Large intestine (tissue), 3 donors: ENCODE data around the gene HSCB. TPM values are rescaled to one million over a fixed set of nuclear protein-coding genes. Genes with fewer than 3 reads are reported as not detected.
"Not testable (repeated sequence)": the region's sequence is repeated elsewhere in the genome, so short reads cannot be mapped to it uniquely, and the experiment has no call there.

ENCODE experiments used
- DNase-seq, 2 donors: peaks; one replicate each; pipeline versions ENCODE4 v3.0.0 to v3.0.0-alpha.2; 2013
- H3K27ac ChIP-seq: one replicate; pipeline ENCODE4 v1.5.1; 2013; ENCODE audit warnings: low read length
- H3K27me3 ChIP-seq: 2 replicates; pipeline ENCODE4 v1.6.1; 2013; ENCODE audit warnings: low read length; ENCODE audit not compliant: control insufficient read depth, insufficient read depth
- H3K36me3 ChIP-seq: 2 replicates; pipeline ENCODE4 v1.6.1; 2013; ENCODE audit warnings: low read length; ENCODE audit not compliant: control insufficient read depth, insufficient read depth
- H3K4me1 ChIP-seq: one replicate; pipeline ENCODE4 v1.6.1; 2013; ENCODE audit warnings: low read length; ENCODE audit not compliant: control insufficient read depth, insufficient read depth
- H3K4me3 ChIP-seq: one replicate; pipeline ENCODE4 v1.5.1; 2013; ENCODE audit warnings: low read length
- H3K9me3 ChIP-seq: one replicate; pipeline ENCODE4 v1.6.1; 2013; ENCODE audit warnings: mild to moderate bottlenecking, low read depth, low read length, moderate library complexity; ENCODE audit not compliant: control insufficient read depth
- WGBS: methylation state at CpG from one replicate; pipeline ENCODE4 v1.1.5; 2013; ENCODE audit warnings: low lambda C conversion rate; ENCODE audit not compliant: insufficient coverage; 5-methylcytosine and 5-hydroxymethylcytosine counted together
- polyA plus RNA-seq: library from polyadenylated mRNA; unstranded; fragments of 120-200 nt; gene quantifications from one replicate; pipeline ENCODE4 v1.2.1, GENCODE V29; 2013

HSCB gene
- polyA plus RNA-seq, 1 donor = 21.7 TPM

DNA sequence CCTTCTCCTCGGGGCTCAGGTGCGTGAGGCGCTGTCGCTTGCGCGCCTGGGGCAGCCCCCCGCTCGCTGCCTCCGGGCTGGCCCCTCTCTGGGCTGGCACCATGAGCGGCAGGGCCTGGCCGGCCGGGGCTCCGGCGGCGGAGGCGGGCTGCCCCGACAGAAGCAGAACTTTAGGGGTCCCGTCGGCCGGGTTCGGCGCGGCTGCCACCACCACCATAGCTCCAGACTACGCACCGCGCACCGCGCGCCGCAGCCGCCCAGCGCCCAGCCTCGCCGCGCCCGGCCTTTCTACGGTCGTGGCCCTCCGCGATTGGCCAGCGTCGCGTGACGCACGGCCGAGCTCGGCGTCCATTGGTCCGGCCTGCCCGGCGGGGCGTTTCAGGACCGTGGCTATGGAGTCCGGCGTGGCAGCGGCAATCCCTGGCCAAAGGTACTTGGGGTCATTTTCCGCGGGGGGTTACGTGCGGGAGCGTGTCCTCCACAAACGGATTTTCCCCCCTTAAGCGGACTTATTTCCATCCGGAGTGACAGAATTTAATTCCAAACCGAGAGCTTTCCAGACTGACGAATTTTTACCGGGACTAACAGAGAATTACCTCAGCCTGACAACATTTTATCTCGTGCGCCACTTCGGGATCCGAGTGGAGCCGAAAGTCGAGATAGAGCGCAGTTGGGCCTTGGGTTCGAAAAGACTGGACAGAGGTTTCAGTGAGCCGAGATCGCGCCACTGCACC, 58.6 kb downstream of the HSCB start, which contains the start of gene XBP1:
TSS of gene XBP1 (minus strand) at position 262 of the 734 bp plus-strand sequence.
- H3K36me3 ChIP-seq = peaks cover 31% of the 10 kb centered on the region
- H3K9me3 ChIP-seq = no peaks in the 10 kb centered on the region
- WGBS = no CpG with 5 or more reads among the region's 78 CpGs
- peak within 1 kb of the TSS; percentile 81 for H3K4me3 ChIP-seq
- H3K27me3 ChIP-seq = no peaks in the 10 kb centered on the region
- H3K4me1 ChIP-seq = peaks cover 23% of the 10 kb centered on the region
- DNase-seq = peak; percentile 97 to 98
- peak within 1 kb of the TSS; percentile 98 for H3K27ac ChIP-seq

DNA sequence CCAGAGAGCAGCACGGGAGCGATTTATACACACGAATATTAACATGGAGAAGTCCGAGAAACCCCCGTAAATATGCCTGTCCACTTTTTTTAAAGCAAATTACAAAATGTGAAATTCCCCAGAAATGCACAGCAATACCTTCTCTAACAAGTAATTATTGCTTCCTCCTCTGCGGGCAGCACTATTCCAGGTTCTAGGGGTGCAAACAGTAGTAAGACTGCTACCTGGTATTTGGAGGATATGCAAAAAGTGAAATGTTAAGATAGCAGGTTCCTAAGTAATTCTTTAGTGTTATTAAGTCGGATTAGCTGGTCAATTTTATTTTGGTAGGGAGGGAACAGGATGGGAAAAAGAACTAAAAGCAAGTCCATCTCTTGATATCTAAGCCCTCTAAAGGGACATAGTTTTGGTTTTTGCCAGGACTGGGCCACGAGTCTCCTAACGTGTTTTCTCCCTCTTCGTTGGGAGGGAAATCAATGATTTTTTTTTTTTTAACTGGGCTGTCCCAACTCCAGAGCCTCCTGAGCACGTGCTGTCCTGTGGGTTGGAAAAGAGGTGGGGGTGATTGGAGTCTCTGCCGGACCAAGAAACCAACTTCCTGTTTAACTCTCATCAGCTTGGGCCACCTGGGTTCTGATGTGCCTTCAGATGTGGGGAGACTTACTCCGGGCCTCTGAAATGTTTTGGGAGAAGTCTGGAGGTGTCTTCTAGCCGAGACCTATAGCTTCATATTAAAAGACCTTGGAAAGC, 60.2 kb downstream of the HSCB start:
- DNase-seq = peak in 1 of 2 donors; percentile 61
- H3K4me3 ChIP-seq = peak overlapping the region; percentile 81
- H3K4me1 ChIP-seq = peaks cover 17% of the 10 kb centered on the region
- H3K9me3 ChIP-seq = no peaks in the 10 kb centered on the region
- H3K36me3 ChIP-seq = peaks cover 15% of the 10 kb centered on the region
- H3K27me3 ChIP-seq = no peaks in the 10 kb centered on the region
- 30% methylated on average over 2 of the region's 14 CpGs for WGBS
- H3K27ac ChIP-seq = peak overlapping the region; percentile 98

DNA sequence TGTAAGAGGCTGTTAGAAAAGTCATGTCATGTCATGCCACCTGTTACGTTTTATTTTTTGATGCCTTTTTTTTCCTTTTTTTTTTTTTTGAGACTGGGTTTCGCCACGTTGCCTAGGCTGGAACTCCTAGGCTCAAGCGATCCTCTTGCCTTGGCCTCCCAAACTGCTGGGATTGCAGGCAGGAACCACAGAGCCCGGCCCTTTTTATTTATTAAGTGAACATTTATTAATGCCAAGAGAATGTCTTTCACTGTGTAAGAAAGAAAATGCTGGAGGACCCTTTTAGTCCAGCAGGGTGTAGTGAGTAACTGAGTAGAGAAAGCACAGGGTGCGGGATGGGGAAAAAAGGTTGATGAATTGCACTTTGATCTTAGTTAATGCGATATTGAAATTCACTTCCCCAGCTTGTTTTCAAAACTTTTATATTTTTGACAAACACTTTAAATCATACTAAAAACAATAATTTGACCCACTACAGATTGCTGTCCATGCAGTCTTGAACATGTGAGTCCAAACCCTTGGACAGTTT, 60.8 kb downstream of the HSCB start:
- 69% methylated on average over 3 of the region's 7 CpGs for WGBS

DNA sequence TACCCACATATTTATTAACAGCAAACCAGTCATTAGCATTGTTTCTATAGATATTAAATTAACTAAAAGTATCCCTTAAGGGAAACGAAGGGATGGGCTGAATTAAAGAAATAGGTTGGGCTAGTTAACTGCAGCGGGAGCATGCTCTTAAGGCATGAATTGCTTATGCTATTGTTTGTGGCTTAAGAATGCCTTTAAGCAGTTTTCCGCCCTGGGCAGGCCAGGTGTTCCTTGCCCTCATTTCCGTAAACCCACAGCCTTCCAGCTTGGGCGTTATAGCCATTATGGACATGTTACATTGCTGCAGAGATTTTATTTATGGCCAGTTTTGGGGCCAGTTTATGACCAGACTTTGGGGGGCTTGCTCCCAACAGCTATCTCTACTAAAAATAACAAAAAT, 63.6 kb downstream of the HSCB start:
- not testable (repeated sequence) for DNase-seq, H3K36me3 ChIP-seq, H3K9me3 ChIP-seq, H3K27ac ChIP-seq, H3K27me3 ChIP-seq, H3K4me3 ChIP-seq
- WGBS = 100% methylated on average over 1 of the region's 5 CpGs
- H3K4me1 ChIP-seq = peaks cover 18% of the 10 kb centered on the region

More for the DNA sequence above, 60.8 kb downstream of the HSCB start:
- Histone ChIP-seq H3K36me3 (peaks cover 10% of the 10 kb centered on the region), H3K4me3 (no peak overlapping the region), H3K4me1 (peaks cover 13% of the 10 kb centered on the region), H3K9me3 (no peaks in the 10 kb centered on the region), H3K27me3 (no peaks in the 10 kb centered on the region), H3K27ac (peak overlapping the region; percentile 98)
- DNase-seq = peak in 1 of 2 donors; percentile 58

Other genes with a start within 250 kb of the HSCB start
- gene TTC28, start 62.2 kb upstream of the HSCB start, polyA plus RNA-seq = 25.5 TPM
- gene CHEK2, start 219 bp upstream of the HSCB start, polyA plus RNA-seq = 21.4 TPM
- 29.2 TPM for gene CCDC117, start 30.7 kb downstream of the HSCB start, polyA plus RNA-seq
- gene XBP1, start 58.5 kb downstream of the HSCB start, polyA plus RNA-seq = 235 TPM
- gene ZNRF3, start 141.5 kb downstream of the HSCB start, polyA plus RNA-seq = 8.2 TPM